H9 (cell line): ENCODE data around the gene S100A7A. TPM values are rescaled to one million over a fixed set of nuclear protein-coding genes. Genes with fewer than 3 reads are reported as not detected.

Experiments used
- DNase-seq: peaks from one replicate; pipeline ENCODE4 v3.0.0-alpha.2; 2017
- H2AFZ ChIP-seq: one replicate; pipeline ENCODE4 v1.6.1; 2013; ENCODE audit warnings: mild to moderate bottlenecking, low read length, control low read depth, moderate library complexity
- H2AK5ac ChIP-seq: 2 replicates; pipeline ENCODE4 v1.6.1; 2013; ENCODE audit warnings: low read length, control low read depth, mixed read lengths; ENCODE audit not compliant: insufficient read length
- H2BK120ac ChIP-seq: one replicate; pipeline ENCODE4 v1.6.1; 2013; ENCODE audit warnings: low read depth, mild to moderate bottlenecking, low read length, control low read depth, inconsistent platforms; ENCODE audit not compliant: poor library complexity, severe bottlenecking
- H2BK12ac ChIP-seq: 2 replicates; pipeline ENCODE4 v1.6.1; 2013; ENCODE audit warnings: low read length, control low read depth, mixed read lengths, low read depth; ENCODE audit not compliant: insufficient read length
- H2BK15ac ChIP-seq: 2 replicates; pipeline ENCODE4 v1.6.1; 2013; ENCODE audit warnings: low read depth, low read length, control low read depth
- H2BK20ac ChIP-seq: one replicate; pipeline ENCODE4 v1.6.1; 2013; ENCODE audit warnings: low read depth, mild to moderate bottlenecking, low read length, control low read depth, inconsistent platforms; ENCODE audit not compliant: poor library complexity, severe bottlenecking
- H2BK5ac ChIP-seq: 2 replicates; pipeline ENCODE4 v1.6.1; 2013; ENCODE audit warnings: low read length, control low read depth, mixed read lengths; ENCODE audit not compliant: insufficient read length
- H3K14ac ChIP-seq: 2 replicates; pipeline ENCODE4 v1.6.1; 2013; ENCODE audit warnings: low read length, control low read depth; ENCODE audit not compliant: insufficient read depth
- H3K18ac ChIP-seq: 2 replicates; pipeline ENCODE4 v1.6.1; 2013; ENCODE audit warnings: low read depth, mild to moderate bottlenecking, mixed read lengths, low read length, control low read depth; ENCODE audit not compliant: insufficient read length
- H3K23ac ChIP-seq: 2 replicates; pipeline ENCODE4 v1.6.1; 2013; ENCODE audit warnings: low read length, control low read depth, mixed read lengths, low read depth; ENCODE audit not compliant: insufficient read length
- H3K23me2 ChIP-seq: 2 replicates; pipeline ENCODE4 v1.6.1; 2013; ENCODE audit warnings: low read depth, mild to moderate bottlenecking, mixed read lengths, low read length, control low read depth; ENCODE audit not compliant: insufficient read length, poor library complexity, severe bottlenecking
- H3K27ac ChIP-seq: 2 replicates; pipeline ENCODE4 v1.5.1; 2013; ENCODE audit warnings: low read length, control low read depth, mixed read lengths, low read depth; ENCODE audit not compliant: insufficient read length
- H3K27me3 ChIP-seq: 2 replicates; pipeline ENCODE4 v1.6.1; 2013; ENCODE audit warnings: low read length, control low read depth, inconsistent platforms; ENCODE audit not compliant: insufficient read depth
- H3K4ac ChIP-seq: 2 replicates; pipeline ENCODE4 v1.6.1; 2013; ENCODE audit warnings: low read depth, mild to moderate bottlenecking, control low read depth, inconsistent platforms, low read length, moderate library complexity
- H3K4me1 ChIP-seq: 2 replicates; pipeline ENCODE4 v1.6.1; 2013; ENCODE audit warnings: low read length, control low read depth, inconsistent platforms; ENCODE audit not compliant: insufficient read depth
- H3K4me2 ChIP-seq: 2 replicates; pipeline ENCODE4 v1.6.1; 2013; ENCODE audit warnings: low read length, control low read depth, mixed read lengths; ENCODE audit not compliant: insufficient read length, insufficient read depth
- H3K56ac ChIP-seq: 2 replicates; pipeline ENCODE4 v1.6.1; 2013; ENCODE audit warnings: low read depth, mild to moderate bottlenecking, mixed read lengths, low read length, control low read depth; ENCODE audit not compliant: insufficient read length
- H3K79me1 ChIP-seq: 2 replicates; pipeline ENCODE4 v1.6.1; 2013; ENCODE audit warnings: low read depth, mild to moderate bottlenecking, moderate library complexity, low read length, control low read depth, inconsistent platforms; ENCODE audit not compliant: insufficient read depth, poor library complexity, severe bottlenecking
- H3K79me2 ChIP-seq: 2 replicates; pipeline ENCODE4 v1.6.1; 2013; ENCODE audit warnings: low read length, control low read depth, inconsistent platforms; ENCODE audit not compliant: insufficient read depth
- H3K9ac ChIP-seq: 2 replicates; pipeline ENCODE4 v1.6.1; 2013; ENCODE audit warnings: low read length, control low read depth, mixed read lengths; ENCODE audit not compliant: insufficient read length; ENCODE audit errors: extremely low read depth
- H3K9me3 ChIP-seq: one replicate; pipeline ENCODE4 v1.6.1; 2013; ENCODE audit warnings: low read depth, low read length, inconsistent platforms; ENCODE audit not compliant: control insufficient read depth
- H3T11ph ChIP-seq: one replicate; pipeline ENCODE4 v1.6.1; 2013; ENCODE audit warnings: mild to moderate bottlenecking, low read length, control low read depth, inconsistent platforms
- H4K20me1 ChIP-seq: one replicate; pipeline ENCODE4 v1.6.1; 2013; ENCODE audit not compliant: control insufficient read depth, insufficient read length, insufficient read depth
- H4K5ac ChIP-seq: 2 replicates; pipeline ENCODE4 v1.6.1; 2013; ENCODE audit warnings: low read depth, mild to moderate bottlenecking, mixed read lengths, low read length, control low read depth; ENCODE audit not compliant: insufficient read length
- H4K8ac ChIP-seq: replicated peaks from 2 replicates; pipeline ENCODE4 v1.6.1; 2013; ENCODE audit warnings: low read length, control low read depth, mixed read lengths, low read depth; ENCODE audit not compliant: insufficient read length
- H4K91ac ChIP-seq: 2 replicates; pipeline ENCODE4 v1.6.1; 2013; ENCODE audit warnings: low read depth, mild to moderate bottlenecking, moderate library complexity, mixed read lengths, low read length, control low read depth; ENCODE audit not compliant: insufficient read length
- H3K27ac Mint-ChIP-seq, 3 experiments: 2 replicates in 2 of 3; 3 replicates in 1 of 3; pipeline ENCODE4 v1.8.0; 2020 to 2021; ENCODE audit warnings: mixed read lengths in 3 of 3, mild to moderate bottlenecking in 1 of 3, moderate library complexity in 1 of 3
- H3K27me3 Mint-ChIP-seq: 2 replicates; pipeline ENCODE4 v1.8.0; 2021; ENCODE audit warnings: low read depth, mild to moderate bottlenecking, moderate library complexity, mixed read lengths
- H3K36me3 Mint-ChIP-seq, 3 experiments: 2 replicates in 2 of 3; 3 replicates in 1 of 3; pipeline ENCODE4 v1.8.0; 2020 to 2021; ENCODE audit warnings: low read depth in 3 of 3, mixed read lengths in 3 of 3; ENCODE audit not compliant: insufficient read depth in 1 of 3
- H3K4me1 Mint-ChIP-seq, 2 experiments: 2 replicates each; pipeline ENCODE4 v1.8.0; 2020; ENCODE audit warnings: mixed read lengths in 2 of 2
- H3K4me3 Mint-ChIP-seq, 2 experiments: 2 replicates in 1 of 2; 3 replicates in 1 of 2; pipeline ENCODE4 v1.8.0; 2020 to 2021; ENCODE audit warnings: mild to moderate bottlenecking in 2 of 2, mixed read lengths in 2 of 2, moderate library complexity in 1 of 2
- H3K9me3 Mint-ChIP-seq, 2 experiments: 2 replicates in 1 of 2; 3 replicates in 1 of 2; pipeline ENCODE4 v1.8.0; 2020; ENCODE audit warnings: mild to moderate bottlenecking in 2 of 2, mixed read lengths in 2 of 2, moderate library complexity in 1 of 2
- CTCF ChIP-seq: fragments of 200-600 bp; sonication (generic); conservative IDR thresholded peaks from 3 replicates; pipeline ENCODE4 v1.8.0; 2021; ENCODE audit warnings: antibody characterized with exemption, mild to moderate bottlenecking
- WGBS: extraction: QIAGEN DNeasy Blood & Tissue Kit; methylation state at CpG from one replicate; pipeline ENCODE4 v1.1.7; 2013; ENCODE audit warnings: missing lambda C conversion rate, low lambda C conversion rate, mixed read lengths; ENCODE audit not compliant: insufficient read length; ENCODE audit errors: extremely low coverage; 5-methylcytosine and 5-hydroxymethylcytosine counted together
- total RNA-seq: library from RNA; stranded (reverse); gene quantifications from 2 replicates; pipeline ENCODE4 v1.2.1, GENCODE V29; 2021

Gene S100A7A
- total RNA-seq, 1 experiment from 2014 or later, result not detected

- Histone ChIP-seq H3K14ac (no peak overlapping the region), H3K4me2 (no peak overlapping the region), H3K79me2 (no peaks in the 10 kb centered on the region), H2AFZ (no peak overlapping the region), H3K18ac (no peak overlapping the region), H3K27ac (no peak overlapping the region), H4K5ac (no peak overlapping the region), H2BK15ac (no peak overlapping the region), H4K8ac (no peak overlapping the region), H2BK20ac (no peak overlapping the region), H3K27me3 (no peaks in the 10 kb centered on the region), H2AK5ac (no peak overlapping the region), H3K56ac (no peak overlapping the region), H2BK120ac (no peak overlapping the region), H3K9me3 (no peaks in the 10 kb centered on the region), H3K4me1 (peaks cover 3% of the 10 kb centered on the region; the same call in 1 of the 2 replicates), H3T11ph (no peak overlapping the region), H2BK5ac (no peak overlapping the region), H3K79me1 (no peaks in the 10 kb centered on the region), H3K9ac (no peak overlapping the region), H2BK12ac (no peak overlapping the region), H4K91ac (no peak overlapping the region), H3K4ac (no peak overlapping the region), H3K23ac (no peak overlapping the region), H3K23me2 (no peaks in the 10 kb centered on the region), H4K20me1 (no peaks in the 10 kb centered on the region)
- no peak for DNase-seq
- no CpG with 5 or more reads among the region's 7 CpGs for WGBS
- Mint-ChIP-seq H3K27ac (no peak overlapping the region), H3K36me3 (peaks cover 0 to 1% (median 0%) of the 10 kb centered on the region in 3 experiments; a peak in 4 of 7 replicates), H3K4me3 (no peak overlapping the region), H3K4me1 (peaks cover 7 to 22% of the 10 kb centered on the region in 2 experiments; a peak in 3 of 4 replicates), H3K27me3 (peaks cover 28% of the 10 kb centered on the region), H3K9me3 (peaks cover 3% of the 10 kb centered on the region in 2 experiments)
- no peak for TF ChIP-seq CTCF
These were observed 16.8 kb upstream of the S100A7A start for GRCh38 chr1:153399401-153400055.
